Coronary artery (tissue), 2 donors: Measurements from ENCODE around the gene BNIP5.

Experiments
- DNase-seq: peaks from one replicate; pipeline ENCODE4 v3.0.0-alpha.2; 2017; ENCODE audit warnings: low spot score
- H3K27ac ChIP-seq, 2 donors: fragments of 200-600 bp; sonication (generic); one replicate each; pipeline ENCODE4 v1.5.1; 2016 to 2019
- H3K4me3 ChIP-seq: fragments of 200-600 bp; sonication (generic); 2 replicates; pipeline ENCODE4 v1.5.1; 2016; ENCODE audit warnings: mild to moderate bottlenecking, moderate library complexity
- TF ChIP-seq, protein P1 (sequence below): fragments of 200-600 bp; sonication (generic); IDR thresholded peaks from one replicate; pipeline ENCODE4 v1.5.1; 2019; ENCODE audit warnings: antibody characterized with exemption

BNIP5 gene

GRCh38 chr6:36305885-36306284, 30.8 kb downstream of the BNIP5 start:
- Histone ChIP-seq H3K27ac (no peak overlapping the region), H3K4me3 (no peak overlapping the region)
- DNase-seq, result no peak
- TF ChIP-seq, protein P1, sequence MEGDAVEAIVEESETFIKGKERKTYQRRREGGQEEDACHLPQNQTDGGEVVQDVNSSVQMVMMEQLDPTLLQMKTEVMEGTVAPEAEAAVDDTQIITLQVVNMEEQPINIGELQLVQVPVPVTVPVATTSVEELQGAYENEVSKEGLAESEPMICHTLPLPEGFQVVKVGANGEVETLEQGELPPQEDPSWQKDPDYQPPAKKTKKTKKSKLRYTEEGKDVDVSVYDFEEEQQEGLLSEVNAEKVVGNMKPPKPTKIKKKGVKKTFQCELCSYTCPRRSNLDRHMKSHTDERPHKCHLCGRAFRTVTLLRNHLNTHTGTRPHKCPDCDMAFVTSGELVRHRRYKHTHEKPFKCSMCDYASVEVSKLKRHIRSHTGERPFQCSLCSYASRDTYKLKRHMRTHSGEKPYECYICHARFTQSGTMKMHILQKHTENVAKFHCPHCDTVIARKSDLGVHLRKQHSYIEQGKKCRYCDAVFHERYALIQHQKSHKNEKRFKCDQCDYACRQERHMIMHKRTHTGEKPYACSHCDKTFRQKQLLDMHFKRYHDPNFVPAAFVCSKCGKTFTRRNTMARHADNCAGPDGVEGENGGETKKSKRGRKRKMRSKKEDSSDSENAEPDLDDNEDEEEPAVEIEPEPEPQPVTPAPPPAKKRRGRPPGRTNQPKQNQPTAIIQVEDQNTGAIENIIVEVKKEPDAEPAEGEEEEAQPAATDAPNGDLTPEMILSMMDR, result no peak

DNA sequence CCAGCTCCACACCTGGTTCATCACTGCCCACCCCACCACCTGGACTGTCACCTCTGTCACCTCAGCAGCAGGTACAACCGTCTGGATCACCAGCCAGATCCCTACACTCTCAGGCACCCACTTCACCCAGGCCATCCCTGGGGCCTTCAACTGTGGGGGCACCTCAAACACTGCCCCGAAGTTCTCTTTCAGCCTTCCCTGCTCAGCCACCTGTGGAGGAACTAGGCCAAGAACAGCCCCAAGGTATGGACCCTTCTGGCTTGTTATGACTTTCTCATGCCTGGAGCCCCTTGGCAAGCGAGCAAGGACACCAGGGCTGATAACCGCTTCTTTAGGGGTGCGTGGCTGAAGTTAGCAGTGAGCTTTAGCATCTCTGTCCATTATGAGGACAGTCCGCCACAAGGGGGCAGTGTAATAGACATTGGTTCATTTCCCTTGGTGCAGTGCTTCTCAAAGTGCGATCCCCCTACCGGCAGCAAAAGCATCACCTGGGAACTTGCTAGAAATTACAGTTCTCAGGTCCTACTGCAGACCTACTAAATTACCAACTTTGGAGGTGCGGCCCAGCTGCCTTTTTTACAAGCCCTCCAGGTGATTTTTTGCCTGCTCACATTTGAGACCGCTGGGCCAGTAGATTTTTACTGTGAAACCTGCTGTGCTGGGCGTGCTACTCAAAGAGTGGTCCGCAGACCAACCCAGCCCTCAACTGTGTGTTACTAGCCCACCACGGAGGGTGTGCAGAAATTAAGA, 34.3 kb downstream of the BNIP5 start:
- TF ChIP-seq, protein P1, result peak; percentile 87
- Histone ChIP-seq H3K27ac (peak overlapping the region in 1 of 2 donors; percentile 66), H3K4me3 (no peak overlapping the region)
- peak; percentile 82 for DNase-seq

- no peak for DNase-seq
- Histone ChIP-seq H3K4me3 (no peak overlapping the region), H3K27ac (peak overlapping the region in 1 of 2 donors; percentile 66)
- TF ChIP-seq, protein P1, result no peak
Measured at GRCh38 chr6:36301781-36302180, 34.9 kb downstream of the BNIP5 start.

DNA sequence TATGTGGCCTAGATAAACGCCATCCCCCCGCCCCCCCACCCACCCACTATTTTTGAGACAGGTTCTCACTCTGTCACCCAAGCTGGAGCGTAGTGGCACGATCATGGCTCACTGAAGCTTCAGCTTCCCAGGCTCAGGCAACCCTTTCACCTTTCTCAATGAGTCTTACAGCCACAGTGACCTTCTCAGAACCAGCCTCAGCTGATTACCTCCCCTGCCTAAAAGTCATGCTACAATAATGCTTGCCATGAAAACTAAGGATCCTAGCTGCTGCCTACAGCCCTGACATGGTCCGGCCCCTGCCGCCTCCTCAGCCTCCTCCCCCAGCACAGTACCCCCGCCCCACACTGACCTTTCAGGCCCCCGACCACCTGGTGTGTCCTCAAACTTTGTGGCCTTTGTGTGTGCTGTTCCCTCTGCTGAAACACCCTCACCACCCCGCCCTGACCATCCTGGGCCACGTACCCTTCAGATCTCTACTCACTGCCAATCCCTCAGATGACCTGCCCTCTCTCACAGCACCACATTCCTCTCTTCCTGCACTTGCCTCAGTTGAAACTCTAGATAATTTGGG, 35.5 kb downstream of the BNIP5 start:
- no peak for DNase-seq
- Histone ChIP-seq H3K4me3 (no peak overlapping the region), H3K27ac (peak overlapping the region in 1 of 2 donors; percentile 66)
- TF ChIP-seq, protein P1, result no peak

- no peak for DNase-seq
- H3K27ac ChIP-seq, result no peak overlapping the region
- TF ChIP-seq, protein P1, result no peak
- H3K4me3 ChIP-seq, result no peak overlapping the region
Measured at GRCh38 chr6:36298027-36298426, 38.7 kb downstream of the BNIP5 start.

DNA sequence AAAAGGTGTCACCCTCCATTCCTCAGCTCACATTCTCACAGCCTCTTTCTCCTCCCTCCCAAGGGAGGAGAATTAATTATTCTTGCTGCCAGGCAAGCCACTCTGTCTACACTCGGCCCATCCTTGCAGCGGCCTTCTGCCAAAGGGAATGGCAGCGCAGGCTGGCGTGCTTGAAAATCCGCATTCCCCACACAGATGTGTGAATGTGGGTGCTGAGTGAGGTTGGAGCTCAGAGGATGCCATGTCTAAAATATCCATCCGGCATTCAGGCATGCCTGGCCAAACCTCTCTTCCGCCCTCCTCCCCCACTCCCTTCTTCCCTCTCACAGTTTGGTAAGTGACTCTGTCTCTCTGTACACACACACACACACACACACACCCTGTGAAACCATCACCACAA, 39.2 kb downstream of the BNIP5 start:
- DNase-seq, result no peak
- Histone ChIP-seq H3K27ac (no peak overlapping the region), H3K4me3 (no peak overlapping the region)
- TF ChIP-seq, protein P1, result no peak

GRCh38 chr6:36297051-36297450, 39.6 kb downstream of the BNIP5 start:
- DNase-seq, result no peak
- TF ChIP-seq, protein P1, result no peak
- Histone ChIP-seq H3K4me3 (no peak overlapping the region), H3K27ac (no peak overlapping the region)
